PC-3 (cell line): ENCODE data around the gene TFDP1. TPM values are rescaled to one million over a fixed set of nuclear protein-coding genes. Genes with fewer than 3 reads are reported as not detected.

Experiments
- ATAC-seq: fragments of 200-7000 bp; cut with Tn5 transposase; 2 replicates; pipeline ENCODE4 v1.9.1; 2020; ENCODE audit warnings: mild to moderate bottlenecking, moderate library complexity
- BruUV-seq: library from RNA; stranded (reverse); fragments of 400-500 nt; replicated peaks from 2 replicates; lab custom pipeline; 2021; lab: Mats Ljungman, UMichigan
- CTCF ChIA-PET: fragments of 300-600 bp; sonication (Branson Sonifier 250); formaldehyde crosslinking; loops from one replicate; lab custom pipeline; 2022; ENCODE audit warnings: antibody characterized with exemption; lab: Charles Lee
- POLR2A ChIA-PET: fragments of 300-600 bp; sonication (Branson Sonifier 250); formaldehyde crosslinking; loops from one replicate; lab custom pipeline; 2022; ENCODE audit warnings: antibody characterized with exemption; ENCODE audit not compliant: unreplicated experiment; lab: Charles Lee
- DNase-seq: peaks from one replicate; pipeline ENCODE4 v3.0.0-alpha.2; 2015
- H2AFZ ChIP-seq: fragments of 300-600 bp; sonication (generic); 2 replicates; pipeline ENCODE4 v1.6.0; 2016; ENCODE audit warnings: antibody characterized with exemption, low read length
- H3F3A ChIP-seq: fragments of 300-600 bp; sonication (generic); one replicate; pipeline ENCODE4 v1.6.0; 2017; ENCODE audit warnings: antibody characterized with exemption, low read length, control low read depth, mild to moderate bottlenecking; ENCODE audit not compliant: unreplicated experiment
- H3K27ac ChIP-seq: fragments of 300-600 bp; sonication (generic); 2 replicates; pipeline ENCODE4 v1.5.1; 2016; ENCODE audit warnings: mild to moderate bottlenecking, low read length
- H3K27me3 ChIP-seq: fragments of 300-600 bp; sonication (generic); 2 replicates; pipeline ENCODE4 v1.6.1; 2016; ENCODE audit warnings: low read length, mixed read lengths
- H3K36me3 ChIP-seq: fragments of 300-600 bp; sonication (generic); 2 replicates; pipeline ENCODE4 v1.6.1; 2016; ENCODE audit warnings: low read depth, mixed run types, low read length, mixed read lengths
- H3K4me1 ChIP-seq: fragments of 300-600 bp; sonication (generic); 2 replicates; pipeline ENCODE4 v1.5.1; 2016; ENCODE audit warnings: low read length; ENCODE audit not compliant: insufficient read depth
- H3K4me2 ChIP-seq: fragments of 300-600 bp; sonication (generic); 2 replicates; pipeline ENCODE4 v1.6.0; 2016; ENCODE audit warnings: low read length
- H3K4me3 ChIP-seq: fragments of 300-600 bp; sonication (generic); 2 replicates; pipeline ENCODE4 v1.5.1; 2016; ENCODE audit warnings: mild to moderate bottlenecking, low read length, mixed read lengths
- H3K79me2 ChIP-seq: fragments of 300-600 bp; sonication (generic); 2 replicates; pipeline ENCODE4 v1.6.1; 2017; ENCODE audit warnings: low read length, mixed read lengths
- H3K9ac ChIP-seq: fragments of 300-600 bp; sonication (generic); 2 replicates; pipeline ENCODE4 v1.6.0; 2016; ENCODE audit warnings: mild to moderate bottlenecking, low read length
- H3K9me2 ChIP-seq: fragments of 300-600 bp; sonication (generic); replicated peaks from 2 replicates; pipeline ENCODE4 v1.6.1; 2016; ENCODE audit warnings: mixed run types, low read length, mixed read lengths
- H3K9me3 ChIP-seq: fragments of 300-600 bp; sonication (generic); 2 replicates; pipeline ENCODE4 v1.6.1; 2016; ENCODE audit warnings: low read length, mixed read lengths
- H4K20me1 ChIP-seq: fragments of 300-600 bp; sonication (generic); 2 replicates; pipeline ENCODE4 v1.6.1; 2016; ENCODE audit warnings: low read length, mixed read lengths
- CTCF ChIP-seq: fragments of 300-600 bp; sonication (generic); conservative IDR thresholded peaks from 2 replicates; pipeline ENCODE4 v1.5.1; 2017; ENCODE audit warnings: antibody characterized with exemption, low read depth, mild to moderate bottlenecking, low read length
- EZH2 ChIP-seq: fragments of 300-600 bp; sonication (generic); IDR thresholded peaks from one replicate; pipeline ENCODE4 v1.6.1; 2017; ENCODE audit warnings: antibody characterized with exemption, mild to moderate bottlenecking, low read length; ENCODE audit not compliant: unreplicated experiment
- EZH2phosphoT487 ChIP-seq: fragments of 300-600 bp; sonication (generic); IDR thresholded peaks from 2 replicates; pipeline ENCODE4 v1.6.1; 2018; ENCODE audit warnings: mild to moderate bottlenecking, antibody characterized with exemption, low read length, borderline replicate concordance
- intact Hi-C: fragments of 100-400 bp; cut with micrococcal nuclease; formaldehyde crosslinking; loops from 2 replicates; pipeline ENCODE4 v1.9.0; 2023
- total RNA-seq: library from RNA; depleted of rRNA; stranded (reverse); fragments of >200 nt; gene quantifications from 2 replicates; pipeline ENCODE4 v1.2.3, GENCODE V29; 2014

The TFDP1 gene
- total RNA-seq, 1 experiment from 2014 or later: 89.5 TPM

GRCh38 chr13:113636266-113636963 is 51.9 kb downstream of the TFDP1 start:
- H3K9ac ChIP-seq: no peak overlapping the region
- DNase-seq (no peak), ATAC-seq (no peak)
- H3K9me2 ChIP-seq: no peaks in the 10 kb centered on the region
- no peaks in the 10 kb centered on the region for H3K79me2 ChIP-seq
- no peak overlapping the region for H3K4me3 ChIP-seq
- no peaks in the 10 kb centered on the region for H4K20me1 ChIP-seq
- intact Hi-C loops: no loop called here
- H3K9me3 ChIP-seq: no peaks in the 10 kb centered on the region
- no peak overlapping the region for H3K27ac ChIP-seq
- no peaks in the 10 kb centered on the region for H3K4me1 ChIP-seq
- H3F3A ChIP-seq: no peaks in the 10 kb centered on the region
- H2AFZ ChIP-seq: no peak overlapping the region
- peaks cover 32% of the 10 kb centered on the region for H3K36me3 ChIP-seq
- H3K27me3 ChIP-seq: no peaks in the 10 kb centered on the region
- no TSS peak for BruUV-seq
- ChIA-PET POLR2A (no interaction called here), CTCF (no interaction called here)
- H3K4me2 ChIP-seq: no peak overlapping the region
- no peak for TF ChIP-seq EZH2phosphoT487
- TF ChIP-seq EZH2: no peak
- no peak for TF ChIP-seq CTCF

DNA sequence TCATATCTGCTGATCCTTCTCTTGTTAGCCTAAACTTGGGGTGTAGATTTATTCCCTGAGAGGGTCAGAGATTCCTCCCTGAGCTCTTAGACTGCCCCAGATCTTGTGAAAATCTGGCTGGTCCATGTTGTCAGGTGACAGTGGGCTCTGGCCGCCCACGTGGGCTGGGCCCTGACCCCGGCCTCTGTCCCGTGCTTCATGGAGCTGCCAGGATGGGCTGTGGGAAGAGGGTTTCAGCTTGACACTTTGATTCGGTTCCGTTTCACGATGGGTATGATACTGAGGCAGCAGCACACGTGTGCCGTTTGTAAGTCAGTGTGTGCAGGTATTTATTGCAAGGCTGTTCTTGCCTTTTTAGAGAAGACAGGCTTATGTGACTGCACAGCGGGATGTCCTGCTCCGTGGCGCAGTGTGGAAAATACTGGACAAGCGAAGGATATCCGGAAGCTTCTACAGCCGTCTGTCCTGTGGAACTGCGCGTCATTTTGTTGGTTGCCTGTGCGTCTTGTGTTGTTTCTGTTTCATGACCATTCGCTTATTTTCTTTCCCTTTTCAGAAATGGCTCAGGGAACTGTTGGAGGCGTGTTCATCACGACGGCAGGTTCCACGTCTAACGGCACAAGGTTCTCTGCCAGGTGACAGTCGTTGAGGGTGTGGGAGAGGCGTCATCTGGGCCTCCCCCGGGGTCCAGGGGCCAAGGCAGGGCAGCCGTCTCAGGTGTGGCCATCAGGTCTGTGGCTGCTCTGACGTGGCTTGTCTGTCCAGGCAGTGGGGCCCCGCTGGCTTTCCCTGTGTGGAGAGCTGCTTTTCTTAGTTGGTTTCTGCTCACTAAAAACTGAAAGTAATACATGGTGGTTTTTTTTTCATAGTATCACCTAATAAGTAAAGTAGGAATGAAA is 53.0 kb downstream of the TFDP1 start:
- Histone ChIP-seq H4K20me1 (no peaks in the 10 kb centered on the region), H3K36me3 (peaks cover 40% of the 10 kb centered on the region), H3K27ac (no peak overlapping the region), H3K9me2 (no peaks in the 10 kb centered on the region), H3F3A (no peaks in the 10 kb centered on the region), H3K9me3 (no peaks in the 10 kb centered on the region), H3K4me1 (no peaks in the 10 kb centered on the region), H3K27me3 (no peaks in the 10 kb centered on the region), H3K4me2 (no peak overlapping the region), H3K79me2 (no peaks in the 10 kb centered on the region), H3K4me3 (no peak overlapping the region), H3K9ac (no peak overlapping the region), H2AFZ (no peak overlapping the region)
- ChIA-PET POLR2A (no interaction called here), CTCF (no interaction called here)
- TF ChIP-seq EZH2phosphoT487 (no peak), EZH2 (no peak), CTCF (no peak)
- no TSS peak for BruUV-seq
- intact Hi-C loops: no loop called here
- ATAC-seq (no peak), DNase-seq (no peak)
